Subcutaneous adipose tissue (tissue), 4 donors: ENCODE measurements around the gene PTPRK. TPM values are rescaled to one million over a fixed set of nuclear protein-coding genes. Genes with fewer than 3 reads are reported as not detected.

ENCODE experiments used
- total RNA-seq, 4 donors: library from RNA; depleted of rRNA; stranded (reverse); fragments of >200 nt; gene quantifications; one replicate each; pipeline ENCODE4 v1.1.0, GENCODE V29; 2016
- TF ChIP-seq, protein P1 (sequence below): fragments of 450-650 bp; IDR thresholded peaks from one replicate; pipeline ENCODE4 v1.5.1; 2016; ENCODE audit warnings: low read depth, mild to moderate bottlenecking, control low read depth, antibody characterized with exemption, moderate library complexity

The PTPRK gene
- total RNA-seq, 4 donors from 2014 or later, result 21.6 to 31.0 (median 26.1) TPM

DNA sequence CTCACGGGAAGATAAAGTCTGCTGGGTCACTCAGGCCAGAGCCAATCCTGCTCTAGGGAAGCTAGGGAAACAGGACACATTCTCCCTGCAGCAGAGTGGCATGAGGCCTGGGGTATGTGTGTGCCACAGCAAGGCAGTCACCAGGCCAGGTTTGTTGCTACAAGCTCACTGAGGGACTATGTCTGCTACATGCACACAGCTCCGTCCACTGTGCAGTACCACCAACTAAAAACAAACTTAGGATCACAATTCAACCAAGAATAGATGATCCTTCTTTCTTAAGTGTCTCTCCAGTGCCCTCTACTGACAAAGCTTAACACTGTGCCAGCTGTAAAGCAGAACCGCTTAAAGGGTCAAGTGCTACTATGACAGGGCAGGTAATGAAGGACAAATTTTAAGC, 192.5 kb downstream of the PTPRK start:
- TF ChIP-seq, protein P1, sequence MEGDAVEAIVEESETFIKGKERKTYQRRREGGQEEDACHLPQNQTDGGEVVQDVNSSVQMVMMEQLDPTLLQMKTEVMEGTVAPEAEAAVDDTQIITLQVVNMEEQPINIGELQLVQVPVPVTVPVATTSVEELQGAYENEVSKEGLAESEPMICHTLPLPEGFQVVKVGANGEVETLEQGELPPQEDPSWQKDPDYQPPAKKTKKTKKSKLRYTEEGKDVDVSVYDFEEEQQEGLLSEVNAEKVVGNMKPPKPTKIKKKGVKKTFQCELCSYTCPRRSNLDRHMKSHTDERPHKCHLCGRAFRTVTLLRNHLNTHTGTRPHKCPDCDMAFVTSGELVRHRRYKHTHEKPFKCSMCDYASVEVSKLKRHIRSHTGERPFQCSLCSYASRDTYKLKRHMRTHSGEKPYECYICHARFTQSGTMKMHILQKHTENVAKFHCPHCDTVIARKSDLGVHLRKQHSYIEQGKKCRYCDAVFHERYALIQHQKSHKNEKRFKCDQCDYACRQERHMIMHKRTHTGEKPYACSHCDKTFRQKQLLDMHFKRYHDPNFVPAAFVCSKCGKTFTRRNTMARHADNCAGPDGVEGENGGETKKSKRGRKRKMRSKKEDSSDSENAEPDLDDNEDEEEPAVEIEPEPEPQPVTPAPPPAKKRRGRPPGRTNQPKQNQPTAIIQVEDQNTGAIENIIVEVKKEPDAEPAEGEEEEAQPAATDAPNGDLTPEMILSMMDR, result no peak

DNA sequence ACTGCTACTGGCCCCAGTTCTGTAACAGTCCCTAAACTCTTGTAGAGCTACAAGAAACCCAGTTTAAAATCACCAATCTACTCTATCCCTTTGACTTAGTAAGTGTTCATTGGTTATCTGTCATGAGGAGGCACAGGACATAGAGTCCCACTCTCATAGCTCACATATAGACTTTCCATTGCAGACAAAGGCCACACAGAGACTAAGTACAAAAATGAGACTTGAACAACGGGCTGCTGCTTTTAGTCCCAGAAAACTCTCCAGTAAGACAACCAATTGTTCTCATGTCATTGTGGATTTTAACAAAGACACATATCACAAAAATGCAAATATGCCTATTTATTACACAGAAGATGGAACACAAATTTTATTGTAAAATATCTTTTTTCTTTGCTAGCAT, 197.4 kb downstream of the PTPRK start:
- TF ChIP-seq, protein P1, result no peak

DNA sequence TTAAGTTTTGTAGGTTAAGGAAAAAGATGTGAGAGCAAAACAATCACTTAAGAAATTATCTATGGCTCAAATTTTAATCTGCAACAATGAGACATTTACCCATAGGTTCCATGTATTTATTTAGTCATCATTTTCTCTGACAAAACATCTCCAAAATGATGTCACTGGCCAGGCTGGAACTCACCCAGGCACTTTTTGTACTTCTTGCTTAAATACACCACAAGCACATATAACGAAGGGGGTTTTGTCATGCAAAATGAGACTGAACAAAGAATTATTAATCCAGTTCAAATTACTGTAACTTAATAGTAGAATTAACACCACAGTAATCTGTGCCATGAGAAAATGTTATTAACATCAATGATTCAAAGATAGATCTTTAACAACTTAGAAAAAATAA, 200.5 kb downstream of the PTPRK start:
- TF ChIP-seq, protein P1, result no peak

DNA sequence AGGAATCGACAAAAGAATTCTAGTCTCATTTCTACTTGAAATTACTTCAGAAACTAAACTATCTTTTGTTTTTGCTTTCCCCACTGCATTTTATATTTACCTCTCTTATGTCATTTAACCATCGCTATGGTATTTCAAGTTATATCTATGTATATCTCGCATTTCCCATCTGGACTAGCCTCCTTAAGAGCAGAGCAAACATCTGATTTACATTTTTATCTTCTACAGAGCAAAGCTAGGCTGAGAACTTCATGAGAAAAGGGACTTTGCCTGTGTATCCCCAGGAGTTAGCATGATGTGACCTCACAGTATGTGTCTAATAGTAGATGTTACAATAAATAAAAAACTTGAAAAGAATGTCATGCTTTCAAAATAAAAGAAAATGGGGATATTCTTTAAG, 201.2 kb downstream of the PTPRK start:
- TF ChIP-seq, protein P1, result no peak

DNA sequence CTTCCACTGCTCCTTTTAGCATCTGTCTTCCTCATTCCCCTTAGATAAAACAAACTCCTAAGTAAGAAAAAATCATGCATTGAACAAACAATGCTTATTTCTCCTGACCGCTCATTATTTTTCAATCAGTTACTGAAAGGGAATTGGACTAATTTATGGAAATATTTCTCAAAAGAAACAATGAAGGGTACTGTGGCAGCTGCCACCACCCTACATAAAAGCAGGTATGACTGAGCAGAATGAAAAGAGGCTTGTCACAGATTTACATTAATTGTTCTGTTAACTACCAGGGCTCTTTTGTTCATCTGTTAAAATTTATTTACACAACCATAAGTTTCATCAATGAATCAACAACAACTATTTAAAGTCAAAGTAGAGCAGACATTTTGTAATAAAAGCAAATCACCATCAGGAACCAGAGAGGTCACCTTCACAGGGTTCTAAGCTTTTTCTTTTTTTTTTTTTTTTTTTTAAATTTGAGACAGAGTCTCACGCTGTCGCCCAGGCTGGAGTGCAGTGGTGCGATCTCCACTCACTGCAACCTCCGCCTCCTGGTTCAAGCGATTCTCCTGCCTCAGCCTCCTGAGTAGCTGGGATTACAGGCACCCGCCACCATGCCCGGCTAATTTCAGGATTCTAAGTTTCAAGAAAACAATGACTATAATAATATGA, 204.0 kb downstream of the PTPRK start:
- TF ChIP-seq, protein P1, result no peak

DNA sequence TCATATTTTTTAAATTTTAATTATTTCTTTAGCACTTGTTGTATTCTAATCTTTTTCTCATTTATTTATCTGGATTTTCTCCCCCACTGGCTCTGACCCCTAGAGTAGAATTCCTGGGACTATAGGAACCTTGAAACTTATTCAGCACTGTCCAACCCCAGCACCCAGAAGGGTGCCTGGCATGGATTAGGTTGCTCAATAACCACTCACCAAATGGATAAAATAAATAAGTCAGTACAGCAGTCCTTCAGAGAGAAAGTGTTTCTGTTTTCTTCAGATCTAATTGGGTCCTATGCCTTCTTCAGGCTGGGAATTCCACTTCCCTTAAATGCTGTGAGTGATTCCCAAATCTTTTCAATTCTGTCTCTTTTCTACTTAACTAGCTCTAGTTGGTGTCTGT, 206.2 kb downstream of the PTPRK start:
- TF ChIP-seq, protein P1, result no peak

DNA sequence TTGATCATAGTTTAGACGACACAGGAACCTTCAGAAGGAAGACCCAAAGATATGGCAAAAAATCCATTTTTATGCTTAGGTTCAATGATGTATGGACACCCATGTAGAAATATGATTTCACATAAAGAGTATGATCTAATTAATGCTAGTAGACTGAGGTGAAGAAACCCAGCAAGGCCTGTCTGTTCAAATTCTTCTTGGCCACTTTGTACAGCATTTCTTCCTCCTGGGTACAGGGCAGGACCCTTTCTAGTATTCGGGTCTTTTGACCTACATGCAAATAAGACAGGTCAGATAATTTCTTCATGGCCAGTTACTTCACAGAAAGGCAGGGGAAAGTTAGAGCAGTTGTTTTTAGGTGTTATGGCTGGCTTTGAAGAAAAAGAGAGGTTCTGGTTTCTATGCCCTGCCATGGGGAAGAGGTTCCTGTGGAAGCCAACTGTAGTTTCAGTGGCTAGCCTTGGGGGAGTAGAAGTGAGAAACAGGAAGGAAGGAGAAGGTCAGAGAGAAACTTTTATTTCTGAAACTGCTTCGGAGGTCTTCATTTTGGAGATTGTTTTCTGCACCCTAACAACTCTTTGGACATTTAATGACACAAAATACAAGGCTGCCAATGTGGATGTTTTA, 208.3 kb downstream of the PTPRK start:
- TF ChIP-seq, protein P1, result no peak
